GM21360 (cell line): ENCODE data around the gene CTNNA3.
"Not testable (repeated sequence)": the region's sequence is repeated elsewhere in the genome, so short reads cannot be mapped to it uniquely, and the experiment has no call there.

Experiments used
- ATAC-seq: cut with Tn5 transposase; IDR thresholded peaks from one replicate; pipeline ENCODE4 v1.9.1; 2021; ENCODE audit warnings: mild to moderate bottlenecking, moderate library complexity; ENCODE audit not compliant: unreplicated experiment

The CTNNA3 gene

DNA sequence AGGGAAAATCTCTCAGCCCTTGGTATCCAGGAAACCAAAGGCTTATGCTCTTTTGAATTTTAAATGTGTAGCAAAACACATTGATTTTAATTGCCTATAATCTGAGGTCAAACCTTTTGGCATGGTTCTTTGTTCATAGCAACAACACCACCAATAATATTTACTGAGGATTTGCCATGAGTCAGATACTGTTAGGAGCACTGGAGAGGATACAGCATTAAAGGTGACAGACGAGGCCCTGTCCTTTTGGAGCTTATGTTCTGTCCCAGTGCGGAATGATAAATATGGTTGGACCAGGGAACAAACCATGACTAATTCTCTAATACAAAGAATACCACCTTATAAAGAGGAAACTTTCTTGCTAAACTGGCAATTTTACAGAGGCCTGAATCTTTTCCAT is 176.6 kb downstream of the CTNNA3 start:
- ATAC-seq = no peak

DNA sequence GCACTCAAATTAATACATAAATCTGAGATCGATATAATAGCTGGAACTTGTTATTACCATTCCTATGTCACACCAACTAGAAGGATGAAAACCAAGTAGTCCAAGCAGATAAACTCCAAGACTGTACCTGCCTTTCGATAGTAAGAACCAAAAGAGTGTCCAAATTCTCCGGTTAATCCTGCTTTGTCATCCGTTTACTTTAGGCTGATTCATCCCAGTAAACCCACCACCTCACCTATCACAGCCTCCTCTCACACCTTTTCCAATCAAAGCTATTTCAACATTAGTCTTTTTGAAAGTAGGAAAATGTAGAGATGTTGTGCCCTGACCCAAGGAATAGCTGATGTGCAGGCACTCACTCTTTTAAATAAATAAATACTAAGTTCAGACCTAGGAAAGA is 177.2 kb downstream of the CTNNA3 start:
- no peak for ATAC-seq

DNA sequence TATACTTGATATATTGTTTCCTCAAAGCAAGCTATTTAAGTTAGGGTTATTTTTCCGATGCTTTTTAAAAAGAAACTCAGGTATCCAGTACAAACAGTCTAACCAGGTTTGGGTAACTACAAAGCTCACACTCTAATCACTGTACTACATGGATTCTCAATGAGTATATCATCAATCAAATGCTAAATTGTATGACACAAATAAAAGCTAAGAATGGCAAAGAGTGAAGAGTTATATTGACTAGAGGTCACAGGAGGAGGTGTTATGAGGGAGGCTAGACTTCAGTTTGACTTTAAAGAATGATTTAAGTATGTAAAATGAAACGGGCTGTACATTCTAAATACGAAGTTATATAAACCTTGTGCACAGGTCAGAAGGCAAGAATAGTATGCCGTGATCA is 178.0 kb downstream of the CTNNA3 start:
- no peak for ATAC-seq

GRCh38 chr10:67506757-67507091 is 189.3 kb downstream of the CTNNA3 start:
- ATAC-seq = no peak

- no peak for ATAC-seq
Measured at GRCh38 chr10:67506083-67506756, 189.8 kb downstream of the CTNNA3 start.

- no peak for ATAC-seq
Measured at GRCh38 chr10:67492317-67493019, 203.5 kb downstream of the CTNNA3 start.

DNA sequence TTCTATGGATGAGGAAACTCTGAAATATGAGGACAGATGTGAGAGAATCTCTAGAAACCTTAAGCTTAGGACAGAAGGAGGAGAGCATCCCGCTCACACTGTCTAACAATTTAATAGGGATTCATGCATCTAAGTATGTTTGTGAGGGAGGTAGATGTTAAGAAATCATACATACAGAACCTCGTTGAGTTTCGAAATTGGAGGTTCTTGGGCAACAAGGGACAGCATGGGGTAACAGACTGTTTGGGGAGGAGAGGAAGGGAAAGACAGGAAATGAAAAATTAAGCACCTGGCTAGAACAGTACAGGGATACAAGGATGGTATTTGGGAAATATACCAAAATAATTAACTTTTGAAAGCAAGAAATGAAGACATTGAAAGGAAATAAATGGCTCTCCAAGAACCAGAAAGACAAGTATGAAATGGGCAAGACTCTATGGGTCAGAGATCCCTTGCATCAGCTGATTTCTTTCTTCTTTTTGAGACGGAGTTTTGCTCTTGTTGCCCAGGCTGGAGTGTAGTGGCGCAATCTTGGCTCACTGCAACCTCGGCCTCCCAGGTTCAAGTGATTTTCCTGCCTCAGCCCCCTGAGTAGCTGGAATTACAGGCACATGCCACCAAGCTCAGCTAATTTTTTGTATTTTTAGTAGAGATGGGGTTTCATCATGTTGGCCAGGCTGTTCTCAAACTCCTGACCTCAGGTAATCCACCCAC is 207.9 kb downstream of the CTNNA3 start:
- ATAC-seq = no peak

DNA sequence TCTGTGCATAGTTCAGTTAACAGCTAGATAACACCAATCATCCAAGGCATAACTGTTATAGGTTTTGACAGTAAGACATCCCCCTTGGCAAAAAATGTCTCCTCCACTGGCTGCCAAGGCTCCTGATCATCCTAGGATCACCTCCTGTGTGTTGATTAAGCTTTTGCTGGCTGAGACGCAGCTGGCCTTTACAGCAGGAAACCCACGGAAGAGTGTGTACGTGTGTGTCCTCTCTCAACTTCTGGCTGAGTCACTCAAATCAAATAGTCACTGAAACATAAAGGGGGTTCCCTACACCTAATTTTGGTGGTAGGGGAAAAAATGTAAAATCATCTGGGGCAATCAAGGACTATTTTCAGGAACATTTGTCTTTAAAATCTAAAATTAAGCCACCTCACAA is 208.8 kb downstream of the CTNNA3 start:
- no peak for ATAC-seq

GRCh38 chr10:67477868-67478267 is 218.1 kb downstream of the CTNNA3 start:
- no peak for ATAC-seq

GRCh38 chr10:67476201-67476600 is 219.8 kb downstream of the CTNNA3 start:
- no peak for ATAC-seq

DNA sequence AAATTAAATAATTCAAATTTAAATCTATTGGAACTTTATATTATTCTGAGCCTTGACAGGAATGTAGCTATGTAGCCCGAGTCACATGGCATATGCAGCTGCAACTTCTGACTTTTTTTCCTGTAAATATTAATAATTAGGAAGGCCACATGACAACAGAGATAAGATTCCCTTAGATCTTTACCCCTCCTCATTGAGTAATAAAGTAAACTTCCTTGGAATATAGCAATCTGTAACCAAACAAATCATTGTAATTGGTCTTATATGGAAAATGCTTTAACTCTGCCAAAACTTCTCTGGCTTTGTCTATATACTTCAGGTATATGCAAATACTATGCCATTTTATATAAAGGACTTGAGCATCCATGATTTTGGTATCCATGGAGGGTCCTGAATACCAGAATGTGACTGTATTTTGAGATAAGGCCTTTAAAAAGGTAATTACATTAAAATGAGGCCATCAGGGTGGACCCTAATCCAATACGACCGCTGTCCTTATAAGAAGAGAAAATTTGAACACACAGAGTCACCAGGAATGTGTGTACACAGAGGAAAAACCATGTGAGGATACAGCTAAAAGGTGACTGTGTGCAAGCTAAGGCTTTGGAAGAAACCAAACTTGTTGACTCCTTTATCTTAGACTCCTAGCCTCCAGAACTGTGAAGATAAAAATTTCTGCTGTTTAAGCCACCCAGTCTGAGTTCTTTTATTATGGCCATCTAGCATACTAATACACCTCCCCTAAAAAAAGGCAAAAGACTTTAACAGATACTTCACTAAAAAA is 222.0 kb downstream of the CTNNA3 start:
- no peak for ATAC-seq

GRCh38 chr10:67471022-67471421 is 225.0 kb downstream of the CTNNA3 start:
- peak; percentile 61 for ATAC-seq

- ATAC-seq = no peak
Measured at GRCh38 chr10:67464278-67464677, 231.7 kb downstream of the CTNNA3 start.

DNA sequence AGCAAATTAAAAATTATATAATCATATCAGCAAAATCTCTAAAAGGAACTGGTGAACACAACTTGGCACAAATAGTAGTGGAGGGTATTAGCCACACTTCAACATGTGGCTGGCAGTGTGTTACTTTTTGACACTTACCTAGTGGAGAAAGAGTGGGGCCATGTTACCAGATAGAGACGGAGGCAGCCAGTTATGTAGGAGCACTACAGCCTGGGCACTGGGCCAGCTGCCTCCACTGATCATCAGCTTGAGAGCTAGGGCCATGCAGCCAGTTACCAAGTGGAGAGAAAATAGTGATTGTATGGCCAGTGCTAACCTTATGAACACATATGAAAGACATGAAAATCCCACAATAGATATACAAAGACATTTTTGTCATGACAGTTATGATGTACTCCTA is 243.1 kb downstream of the CTNNA3 start:
- no peak for ATAC-seq

DNA sequence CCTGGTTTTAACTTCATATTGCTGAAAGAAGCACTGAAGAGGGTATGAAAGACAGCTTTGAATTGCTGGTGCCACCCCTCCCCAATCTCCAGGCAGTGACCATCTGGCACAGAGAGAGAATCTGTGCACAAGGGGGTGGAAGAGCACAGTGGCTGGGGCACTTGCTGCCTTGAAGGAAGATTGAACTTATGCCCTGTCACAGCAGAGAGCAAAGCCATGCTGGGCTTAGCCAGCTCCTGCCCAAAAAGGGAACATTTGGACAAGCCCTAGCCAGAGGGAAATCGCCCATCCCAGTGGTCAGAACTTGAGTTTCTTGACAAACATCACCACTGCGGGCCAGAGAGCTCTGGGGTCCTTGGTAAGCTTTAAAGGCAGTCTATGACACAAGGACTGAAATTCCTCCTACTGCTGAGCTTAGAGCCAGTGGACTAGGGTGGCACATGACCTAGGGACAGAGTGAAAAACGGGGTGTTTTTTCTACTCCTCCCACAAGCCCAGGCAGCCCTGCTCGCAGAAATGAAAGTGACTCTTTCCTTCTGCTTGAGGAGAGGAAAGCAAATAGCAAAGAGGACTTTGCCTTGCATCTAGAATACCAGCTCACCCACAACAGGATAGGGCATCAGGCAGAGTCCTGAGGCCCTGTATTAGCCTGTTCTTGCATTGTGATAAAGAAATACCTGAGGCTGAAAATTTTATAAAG is 257.2 kb downstream of the CTNNA3 start:
- no peak for ATAC-seq

- no peak for ATAC-seq
Measured at GRCh38 chr10:67433276-67433675, 262.7 kb downstream of the CTNNA3 start.

GRCh38 chr10:67402620-67403019 is 293.4 kb downstream of the CTNNA3 start:
- ATAC-seq = no peak

DNA sequence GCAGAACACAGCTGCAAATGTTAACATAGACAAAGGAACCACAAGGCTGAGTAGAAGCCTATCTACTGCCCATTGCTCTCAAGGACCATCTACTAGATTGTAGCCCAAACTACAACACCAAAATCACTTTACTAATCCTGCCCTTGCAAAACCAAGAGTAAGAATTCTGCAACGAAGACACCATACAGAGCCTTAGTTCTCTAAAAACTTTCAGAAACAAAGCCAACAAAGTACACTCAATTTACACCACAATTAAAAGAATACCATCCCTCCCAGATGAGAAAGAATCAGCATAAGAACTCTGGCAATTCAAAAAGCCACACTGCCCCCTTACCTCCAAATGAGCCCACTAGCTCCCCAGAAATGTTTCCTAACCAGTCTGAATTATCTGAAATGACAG is 294.3 kb downstream of the CTNNA3 start:
- ATAC-seq = no peak

GRCh38 chr10:67386841-67387533 is 309.0 kb downstream of the CTNNA3 start:
- ATAC-seq = not testable (repeated sequence)

- ATAC-seq = no peak
Measured at GRCh38 chr10:67386260-67386659, 309.7 kb downstream of the CTNNA3 start.
